HEK293 (cell line): ENCODE results near the gene MKKS.

Source experiments
- CTCF ChIA-PET: fragments of 350-600 bp; formaldehyde crosslinking; extraction: SDS; loops from one replicate; lab custom pipeline; 2021; ENCODE audit warnings: antibody characterized with exemption; lab: Yijun Ruan, JAX
- POLR2A ChIA-PET: fragments of 300-600 bp; formaldehyde crosslinking; extraction: SDS; loops from one replicate; lab custom pipeline; 2020; ENCODE audit warnings: antibody characterized with exemption, inconsistent platforms; lab: Yijun Ruan, JAX
- H3K27ac ChIP-seq: fragments of 200-500 bp; sonication (Bioruptor generic); 2 replicates; pipeline ENCODE4 v1.5.1; 2014; ENCODE audit warnings: low read depth, low read length, control low read depth, inconsistent platforms; ENCODE audit errors: extremely low read depth
- H3K36me3 ChIP-seq, 2 experiments: fragments of 200-500 bp in 1 of 2; sonication (Bioruptor generic) in 1 of 2; 1 replicate in 1 of 2; 2 replicates in 1 of 2; pipeline ENCODE4 v1.5.1; 2014 to 2017; ENCODE audit warnings: inconsistent platforms in 2 of 2, low read length in 2 of 2; ENCODE audit not compliant: control insufficient read depth in 2 of 2, insufficient read depth in 1 of 2
- H3K4me1 ChIP-seq: fragments of 200-500 bp; sonication (Bioruptor generic); 2 replicates; pipeline ENCODE4 v1.5.1; 2014; ENCODE audit warnings: mild to moderate bottlenecking, low read length, inconsistent platforms; ENCODE audit not compliant: control insufficient read depth, insufficient read depth
- H3K4me3 ChIP-seq: 2 replicates; pipeline ENCODE4 v1.5.1; 2011; ENCODE audit warnings: low read depth, mild to moderate bottlenecking, control low read depth, low read length, moderate library complexity
- H3K9me3 ChIP-seq: fragments of 200-500 bp; sonication (Bioruptor generic); 2 replicates; pipeline ENCODE4 v1.5.1; 2014; ENCODE audit warnings: low read depth, low read length, inconsistent platforms; ENCODE audit not compliant: control insufficient read depth, insufficient read depth
- CTCF ChIP-seq: fragments of 450-650 bp; formaldehyde crosslinking; IDR thresholded peaks from 2 replicates; pipeline ENCODE4 v1.5.1; 2016; ENCODE audit warnings: missing biosample characterization, missing genetic modification characterization
- GLIS1 ChIP-seq: fragments of 450-650 bp; formaldehyde crosslinking; IDR thresholded peaks from 2 replicates; pipeline ENCODE4 v1.5.1; 2016; ENCODE audit warnings: missing biosample characterization, missing genetic modification characterization
- HOXC10 ChIP-seq: sonication (generic); formaldehyde crosslinking; IDR thresholded peaks from 2 replicates; pipeline ENCODE4 v1.8.1; 2023; ENCODE audit warnings: mild to moderate bottlenecking, missing genetic modification reagents
- HOXD13 ChIP-seq: sonication (generic); formaldehyde crosslinking; IDR thresholded peaks from 2 replicates; pipeline ENCODE4 v1.8.0; 2022; ENCODE audit warnings: missing genetic modification reagents, borderline replicate concordance
- PBX3 ChIP-seq: sonication (generic); formaldehyde crosslinking; IDR thresholded peaks from 2 replicates; pipeline ENCODE4 v1.8.1; 2022; ENCODE audit warnings: mild to moderate bottlenecking, moderate library complexity, missing genetic modification reagents
- SCRT1 ChIP-seq: fragments of 450-650 bp; formaldehyde crosslinking; IDR thresholded peaks from 2 replicates; pipeline ENCODE4 v1.5.1; 2016; ENCODE audit warnings: missing biosample characterization, missing genetic modification characterization, borderline replicate concordance
- YY1 ChIP-seq: fragments of 450-650 bp; formaldehyde crosslinking; IDR thresholded peaks from 2 replicates; pipeline ENCODE4 v1.5.1; 2018; ENCODE audit warnings: missing biosample characterization, missing genetic modification characterization
- ZBTB26 ChIP-seq: fragments of 450-650 bp; formaldehyde crosslinking; optimal IDR thresholded peaks from 2 replicates; pipeline ENCODE3; 2016; ENCODE audit warnings: missing biosample characterization, mild to moderate bottlenecking, missing genetic modification characterization
- ZNF112 ChIP-seq: fragments of 450-650 bp; formaldehyde crosslinking; IDR thresholded peaks from 2 replicates; pipeline ENCODE4 v1.5.0; 2017; ENCODE audit warnings: missing biosample characterization, missing genetic modification characterization
- ZNF146 ChIP-seq: fragments of 450-650 bp; formaldehyde crosslinking; IDR thresholded peaks from 2 replicates; pipeline ENCODE4 v1.5.1; 2016; ENCODE audit warnings: missing biosample characterization, missing genetic modification characterization
- ZNF184 ChIP-seq: fragments of 450-650 bp; IDR thresholded peaks from 2 replicates; pipeline ENCODE4 v1.5.1; 2018; ENCODE audit warnings: missing biosample characterization, mild to moderate bottlenecking, missing genetic modification characterization
- ZNF211 ChIP-seq: fragments of 450-650 bp; formaldehyde crosslinking; IDR thresholded peaks from 2 replicates; pipeline ENCODE4 v1.5.1; 2016; ENCODE audit warnings: low read depth, missing biosample characterization, missing genetic modification characterization
- ZNF37A ChIP-seq: fragments of 450-650 bp; IDR thresholded peaks from 2 replicates; pipeline ENCODE4 v1.5.1; 2018; ENCODE audit warnings: missing biosample characterization, missing genetic modification characterization
- ZNF426 ChIP-seq: fragments of 450-650 bp; formaldehyde crosslinking; IDR thresholded peaks from 2 replicates; pipeline ENCODE4 v1.5.1; 2017; ENCODE audit warnings: missing biosample characterization, missing genetic modification characterization, mild to moderate bottlenecking, inconsistent platforms, moderate library complexity
- ZNF449 ChIP-seq: fragments of 450-650 bp; formaldehyde crosslinking; IDR thresholded peaks from 2 replicates; pipeline ENCODE4 v1.5.1; 2017; ENCODE audit warnings: missing biosample characterization, mild to moderate bottlenecking, missing genetic modification characterization, moderate library complexity
- ZNF513 ChIP-seq: fragments of 450-650 bp; IDR thresholded peaks from 2 replicates; pipeline ENCODE4 v1.5.1; 2018; ENCODE audit warnings: missing biosample characterization, missing genetic modification characterization
- ZNF548 ChIP-seq: fragments of 450-650 bp; formaldehyde crosslinking; IDR thresholded peaks from 2 replicates; pipeline ENCODE4 v1.5.1; 2016; ENCODE audit warnings: missing biosample characterization, missing genetic modification characterization
- ZNF585B ChIP-seq: fragments of 450-650 bp; formaldehyde crosslinking; IDR thresholded peaks from 2 replicates; pipeline ENCODE4 v1.5.1; 2016; ENCODE audit warnings: missing biosample characterization, missing genetic modification characterization
- ZNF626 ChIP-seq: fragments of 450-650 bp; sonication (Bioruptor Pico); formaldehyde crosslinking; IDR thresholded peaks from 2 replicates; pipeline ENCODE4 v1.5.1; 2018; ENCODE audit warnings: missing biosample characterization, missing genetic modification characterization, inconsistent platforms
- ZNF692 ChIP-seq: fragments of 450-650 bp; formaldehyde crosslinking; IDR thresholded peaks from 2 replicates; pipeline ENCODE4 v1.5.1; 2016; ENCODE audit warnings: missing biosample characterization, missing genetic modification characterization
- ZNF830 ChIP-seq: fragments of 450-650 bp; IDR thresholded peaks from 2 replicates; pipeline ENCODE4 v1.5.0; 2018; ENCODE audit warnings: missing biosample characterization, missing genetic modification characterization, low read depth, mild to moderate bottlenecking, moderate library complexity
- ZNF837 ChIP-seq: fragments of 450-650 bp; formaldehyde crosslinking; IDR thresholded peaks from 2 replicates; pipeline ENCODE4 v1.5.1; 2016; ENCODE audit warnings: missing biosample characterization, missing genetic modification characterization

MKKS gene

GRCh38 chr20:10404959-10405530 is 29.0 kb downstream of the MKKS start:
- ChIA-PET POLR2A (no interaction called here), CTCF (interaction anchor here (0.6 to 1.7 kb wide), 2 partner anchors 426 to 433 kb away, joined by 3 to 4 read pairs; no protein-coding TSS in a partner anchor)

GRCh38 chr20:10404023-10404628 is 29.9 kb downstream of the MKKS start:
- Histone ChIP-seq H3K4me1 (no peaks in the 10 kb centered on the region), H3K27ac (no peak overlapping the region), H3K4me3 (no peak overlapping the region), H3K36me3 (peaks cover 4 to 24% of the 10 kb centered on the region in 2 experiments; a peak in 2 of 3 replicates), H3K9me3 (no peaks in the 10 kb centered on the region)
- POLR2A ChIA-PET, result no interaction called here
- TF ChIP-seq ZNF449 (tag by site-specific recombination) (no peak), ZBTB26 (no peak), CTCF (0 out of 2 replicates have a peak, but pooled peaks have one; percentile 21), ZNF37A (tag by site-specific recombination) (no peak), ZNF585B (tag by site-specific recombination) (no peak), ZNF692 (tag by site-specific recombination) (no peak)
- CTCF ChIA-PET, result interaction anchor here (0.6 to 1.2 kb wide), 3 partner anchors 72 to 787 kb away, joined by 3 read pairs; no protein-coding TSS in a partner anchor

More at GRCh38 chr20:10404959-10405530, 29.0 kb downstream of the MKKS start:
- Histone ChIP-seq H3K4me1 (no peaks in the 10 kb centered on the region), H3K4me3 (no peak overlapping the region), H3K27ac (no peak overlapping the region), H3K9me3 (no peaks in the 10 kb centered on the region), H3K36me3 (peaks cover 4 to 24% of the 10 kb centered on the region in 2 experiments; a peak in 2 of 3 replicates)
- no peak for TF ChIP-seq ZNF112 (tag by site-specific recombination)
- TF ChIP-seq ZNF37A (tag by site-specific recombination), result no peak
- TF ChIP-seq HOXD13 (CRISPR knock-in tag), result no peak
- TF ChIP-seq ZNF837, result no peak
- no peak for TF ChIP-seq ZNF146 (tag by site-specific recombination)
- no peak for TF ChIP-seq PBX3 (CRISPR knock-in tag)
- TF ChIP-seq ZNF211, result no peak
- TF ChIP-seq ZNF548 (tag by site-specific recombination), result no peak
- TF ChIP-seq GLIS1, result no peak
- TF ChIP-seq SCRT1 (tag by site-specific recombination), result no peak
- TF ChIP-seq ZNF184 (tag by site-specific recombination), result no peak
- TF ChIP-seq HOXC10 (CRISPR knock-in tag), result no peak
- TF ChIP-seq YY1 (tag by site-specific recombination), result no peak
- TF ChIP-seq ZNF426, result no peak
- no peak for TF ChIP-seq ZNF513
- TF ChIP-seq ZNF830 (tag by site-specific recombination), result no peak
- TF ChIP-seq ZNF626 (tag by site-specific recombination), result no peak
